GM12873 (cell line): Measurements from ENCODE around the gene PLIN1.

Experiments
- TF ChIP-seq, protein P1 (sequence below): IDR thresholded peaks from 2 replicates; pipeline ENCODE4 v1.5.1; 2012; ENCODE audit warnings: low read depth, mild to moderate bottlenecking, moderate library complexity, low read length, control low read depth; ENCODE audit not compliant: insufficient read depth; ENCODE audit errors: missing control alignments

The PLIN1 gene

DNA sequence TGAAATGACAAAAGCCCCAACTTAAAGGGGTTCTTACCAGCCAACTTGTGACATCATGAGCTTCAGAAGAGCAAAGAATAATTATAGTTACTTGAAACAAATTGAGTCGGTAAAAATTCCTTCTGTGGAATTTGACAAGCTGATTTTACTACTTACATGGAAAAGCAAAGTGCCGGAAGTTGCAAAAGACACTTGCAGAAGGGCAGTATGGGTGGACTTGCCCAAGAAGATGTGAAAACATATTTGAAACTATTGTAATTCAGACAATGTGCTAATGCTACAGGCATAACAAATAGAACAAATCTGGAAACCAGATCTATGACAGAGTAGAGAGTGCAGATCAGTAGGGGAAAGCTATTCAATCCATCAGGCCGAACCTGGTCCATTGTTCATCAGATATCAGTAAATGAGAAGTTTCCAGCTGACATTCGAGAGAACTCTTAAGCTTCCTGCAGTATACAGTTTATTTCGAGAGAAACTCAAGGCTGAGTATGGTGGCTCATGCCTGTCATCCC, 21.4 kb downstream of the PLIN1 start:
- TF ChIP-seq, protein P1, sequence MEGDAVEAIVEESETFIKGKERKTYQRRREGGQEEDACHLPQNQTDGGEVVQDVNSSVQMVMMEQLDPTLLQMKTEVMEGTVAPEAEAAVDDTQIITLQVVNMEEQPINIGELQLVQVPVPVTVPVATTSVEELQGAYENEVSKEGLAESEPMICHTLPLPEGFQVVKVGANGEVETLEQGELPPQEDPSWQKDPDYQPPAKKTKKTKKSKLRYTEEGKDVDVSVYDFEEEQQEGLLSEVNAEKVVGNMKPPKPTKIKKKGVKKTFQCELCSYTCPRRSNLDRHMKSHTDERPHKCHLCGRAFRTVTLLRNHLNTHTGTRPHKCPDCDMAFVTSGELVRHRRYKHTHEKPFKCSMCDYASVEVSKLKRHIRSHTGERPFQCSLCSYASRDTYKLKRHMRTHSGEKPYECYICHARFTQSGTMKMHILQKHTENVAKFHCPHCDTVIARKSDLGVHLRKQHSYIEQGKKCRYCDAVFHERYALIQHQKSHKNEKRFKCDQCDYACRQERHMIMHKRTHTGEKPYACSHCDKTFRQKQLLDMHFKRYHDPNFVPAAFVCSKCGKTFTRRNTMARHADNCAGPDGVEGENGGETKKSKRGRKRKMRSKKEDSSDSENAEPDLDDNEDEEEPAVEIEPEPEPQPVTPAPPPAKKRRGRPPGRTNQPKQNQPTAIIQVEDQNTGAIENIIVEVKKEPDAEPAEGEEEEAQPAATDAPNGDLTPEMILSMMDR, result no peak

DNA sequence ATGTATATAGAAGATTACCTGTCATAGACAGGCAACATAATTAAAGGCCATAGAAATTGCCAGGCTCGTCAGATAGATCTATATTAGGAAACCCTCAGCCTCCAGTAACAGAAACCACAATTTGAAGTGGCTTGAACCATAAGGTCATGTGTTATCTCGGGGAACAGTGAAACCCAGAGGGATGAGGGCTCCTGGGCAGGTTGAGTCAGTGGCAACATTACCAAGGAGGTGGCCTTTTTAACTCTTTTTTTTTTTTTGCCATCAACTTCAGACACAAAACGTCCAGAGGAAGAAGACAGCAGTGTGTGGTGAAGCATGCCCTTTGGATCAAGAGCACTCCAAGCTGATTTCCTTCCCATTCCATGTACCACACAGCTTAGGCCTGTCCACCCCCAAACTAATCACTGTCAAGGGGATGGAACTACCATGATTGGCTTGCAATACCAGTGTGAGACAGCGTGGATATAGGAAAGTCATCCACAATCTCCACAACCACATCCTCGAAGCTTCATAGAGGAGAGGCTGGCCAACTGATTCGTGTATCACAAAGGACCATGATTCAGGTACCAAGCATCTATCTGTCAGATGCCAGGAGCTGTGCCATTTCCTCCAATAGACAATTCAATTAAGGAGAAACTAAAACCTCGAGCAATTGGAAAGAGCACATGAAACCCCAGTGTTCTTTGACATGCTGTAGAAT, 22.9 kb downstream of the PLIN1 start:
- TF ChIP-seq, protein P1, result no peak

DNA sequence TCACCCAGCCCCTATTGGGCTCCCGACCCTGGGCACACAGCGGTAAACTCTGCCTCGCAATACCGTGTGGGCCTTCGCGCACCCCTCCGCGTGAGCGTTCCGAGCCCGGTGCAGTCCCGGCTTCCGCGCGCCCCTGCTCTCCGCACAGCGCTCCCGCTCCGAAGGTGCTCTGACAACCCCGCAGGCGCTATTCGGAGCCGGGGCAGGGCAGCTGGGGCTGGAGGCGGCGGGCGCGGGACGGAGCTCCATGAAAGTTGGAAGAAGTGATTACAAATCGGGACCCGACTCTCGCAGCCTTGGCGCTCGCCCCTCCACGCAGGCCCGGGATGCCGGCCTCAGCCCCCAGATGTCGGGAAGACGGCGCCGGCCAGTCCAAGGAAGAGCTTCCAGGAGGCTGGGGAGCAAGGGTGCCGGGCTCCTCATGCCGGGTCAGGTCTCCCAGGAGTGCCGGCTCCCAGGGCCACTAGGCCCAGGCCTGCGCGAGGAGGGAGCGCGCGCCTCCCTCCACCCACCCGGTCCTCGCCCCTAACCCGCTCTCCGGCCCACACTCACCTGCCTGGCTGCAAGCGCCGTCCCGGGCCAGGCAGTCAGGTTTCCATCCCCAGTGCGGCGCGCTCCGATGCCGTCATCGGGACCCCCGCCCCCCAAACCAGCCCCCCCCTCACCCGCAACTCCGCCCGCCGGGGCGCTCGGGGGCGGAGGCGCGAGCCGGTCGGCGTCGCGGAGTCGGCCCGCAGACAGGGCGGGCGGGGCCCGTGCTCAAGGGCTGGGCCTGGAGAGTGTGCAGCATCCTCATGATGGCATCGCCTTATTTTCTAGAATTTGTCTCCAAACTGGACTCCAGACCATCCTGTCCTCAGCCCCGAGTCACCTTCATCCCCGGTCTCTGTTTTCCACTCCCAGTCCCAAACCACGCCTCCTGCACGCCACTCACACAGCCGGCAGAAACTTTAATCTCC, 24.0 kb downstream of the PLIN1 start, which contains the start of gene KIF7:
KIF7 (minus strand) TSS at position 621 of the 959 bp plus-strand sequence. CDS start 2,537 bp downstream, outside the sequence.
- TF ChIP-seq, protein P1, result no peak

DNA sequence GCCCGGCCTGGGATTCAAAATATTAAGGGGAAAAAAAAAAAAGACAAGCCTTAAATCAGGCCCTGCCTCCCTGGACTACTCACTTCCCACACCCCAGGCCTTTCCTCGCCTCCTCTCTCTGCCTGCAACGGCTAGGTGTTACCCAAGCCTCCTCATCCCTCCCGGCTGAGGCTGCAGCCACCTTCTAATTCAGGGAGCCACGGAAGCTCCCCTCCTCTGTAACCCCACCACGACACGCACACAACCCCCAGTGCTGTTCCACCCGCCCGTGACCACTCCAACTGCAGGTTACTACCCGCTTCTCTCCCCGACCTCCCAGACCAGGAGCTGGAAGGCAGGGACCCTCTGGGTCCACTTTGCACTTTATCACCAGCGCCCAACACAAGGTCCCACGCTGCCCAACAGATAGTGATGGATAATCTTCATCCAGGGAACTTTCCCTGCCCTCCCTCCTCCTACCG, 24.8 kb downstream of the PLIN1 start:
- TF ChIP-seq, protein P1, result no peak

DNA sequence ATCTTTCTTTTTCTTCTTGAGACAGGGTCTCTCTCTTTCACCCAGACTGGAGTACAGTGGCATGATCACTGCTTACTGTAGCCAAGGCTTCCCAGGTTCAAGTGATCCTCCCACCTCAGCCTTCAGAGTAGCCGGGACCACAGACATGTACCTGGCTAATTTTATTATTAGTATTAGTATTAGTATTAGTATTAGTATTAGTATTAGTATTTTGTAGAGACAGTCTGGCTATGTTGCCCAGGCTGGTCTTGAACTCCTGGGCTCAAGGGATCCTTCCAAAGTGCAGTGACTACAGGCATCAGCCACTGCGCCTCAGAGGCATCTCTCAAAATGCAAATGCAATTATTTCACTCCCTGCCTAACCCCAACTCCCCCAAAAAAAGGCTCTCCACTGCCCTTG, 25.6 kb downstream of the PLIN1 start:
- TF ChIP-seq, protein P1, result no peak

DNA sequence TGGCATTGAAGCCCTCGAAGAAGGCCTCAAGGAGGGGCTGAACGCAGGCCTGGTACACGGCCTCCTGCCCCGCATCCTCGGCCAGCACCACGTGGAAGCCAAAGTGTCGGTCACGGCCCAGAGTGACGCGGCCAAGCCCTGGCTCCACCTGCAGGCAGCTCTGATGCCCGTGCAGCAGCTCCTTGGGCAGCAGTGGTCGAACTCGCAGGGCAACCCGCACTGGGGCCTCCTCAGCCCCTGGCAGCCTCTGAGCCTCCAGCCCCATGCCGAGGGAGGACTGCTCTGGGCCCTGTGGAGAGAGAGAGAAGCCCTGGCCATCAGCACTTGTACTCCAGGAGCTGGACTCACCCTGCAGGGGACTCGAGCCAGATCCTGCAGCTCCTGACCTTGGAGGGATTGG, 26.5 kb downstream of the PLIN1 start:
- TF ChIP-seq, protein P1, result no peak

DNA sequence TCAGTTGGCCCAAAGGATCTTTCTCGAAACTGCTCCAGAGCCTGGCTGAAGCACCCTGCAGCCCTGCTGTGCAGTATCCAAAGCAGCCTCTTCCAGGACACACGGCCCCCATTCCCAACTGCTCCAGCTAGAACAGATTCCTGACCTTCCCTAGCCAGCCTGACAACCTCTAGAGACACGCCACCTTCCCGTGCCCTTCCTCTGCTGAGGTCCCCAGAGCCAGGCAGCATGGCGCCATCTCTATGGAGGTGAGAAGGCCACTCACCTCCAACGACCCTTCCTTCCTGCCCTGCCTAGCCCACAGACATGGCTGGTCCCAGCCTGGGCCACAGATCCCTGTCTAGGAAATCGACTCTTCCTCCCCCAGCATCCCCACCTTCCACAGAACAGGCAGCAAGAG, 27.0 kb downstream of the PLIN1 start:
- TF ChIP-seq, protein P1, result no peak
